Ishikawa (cell line): ENCODE measurements around the gene GTF2B.

Source experiments
- CEBPB ChIP-seq: IDR thresholded peaks from 2 replicates; pipeline ENCODE4 v1.6.1; 2012
- CREB1 ChIP-seq: IDR thresholded peaks from 2 replicates; pipeline ENCODE4 v1.6.1; 2012; ENCODE audit warnings: low read depth
- EGR1 ChIP-seq: IDR thresholded peaks from 2 replicates; pipeline ENCODE4 v1.6.1; 2012
- RAD21 ChIP-seq: IDR thresholded peaks from 2 replicates; pipeline ENCODE4 v1.6.1; 2012; ENCODE audit warnings: low read depth
- REST ChIP-seq: IDR thresholded peaks from 2 replicates; pipeline ENCODE4 v1.6.1; 2012; ENCODE audit warnings: low read depth, mild to moderate bottlenecking
- TEAD4 ChIP-seq: IDR thresholded peaks from 2 replicates; pipeline ENCODE4 v1.6.1; 2012
- YY1 ChIP-seq: IDR thresholded peaks from 2 replicates; pipeline ENCODE4 v1.6.1; 2012; ENCODE audit warnings: low read depth

DNA sequence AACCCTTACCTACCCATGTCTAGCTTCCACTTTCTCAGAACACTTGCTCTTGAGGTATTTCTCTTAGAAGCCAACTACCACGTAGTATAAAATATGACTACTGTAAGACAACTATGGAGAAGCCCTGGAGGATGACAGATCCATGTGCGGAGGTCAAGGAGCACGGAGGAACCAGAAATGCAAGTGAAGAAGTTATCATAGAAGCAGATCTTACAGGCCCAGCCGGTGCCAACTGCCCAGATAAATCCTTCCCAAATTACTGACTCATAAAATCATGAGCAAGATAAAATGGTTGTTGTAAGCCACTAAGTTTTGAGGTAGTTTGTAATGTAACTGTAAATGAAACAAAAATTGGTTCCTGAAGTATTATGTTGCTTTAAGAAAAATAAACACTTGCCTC lies 12.6 kb downstream of the GTF2B start:
- TF ChIP-seq REST (no peak), CEBPB (no peak), YY1 (no peak), RAD21 (no peak), CREB1 (no peak), EGR1 (no peak), TEAD4 (no peak)
